H9 (cell line): ENCODE data around the gene MAGI3. TPM values are rescaled to one million over a fixed set of nuclear protein-coding genes. Genes with fewer than 3 reads are reported as not detected.

Experiments
- DNase-seq: peaks from one replicate; pipeline ENCODE4 v3.0.0-alpha.2; 2017
- H2AFZ ChIP-seq: one replicate; pipeline ENCODE4 v1.6.1; 2013; ENCODE audit warnings: mild to moderate bottlenecking, low read length, control low read depth, moderate library complexity
- H2AK5ac ChIP-seq: 2 replicates; pipeline ENCODE4 v1.6.1; 2013; ENCODE audit warnings: low read length, control low read depth, mixed read lengths; ENCODE audit not compliant: insufficient read length
- H2BK120ac ChIP-seq: one replicate; pipeline ENCODE4 v1.6.1; 2013; ENCODE audit warnings: low read depth, mild to moderate bottlenecking, low read length, control low read depth, inconsistent platforms; ENCODE audit not compliant: poor library complexity, severe bottlenecking
- H2BK12ac ChIP-seq: 2 replicates; pipeline ENCODE4 v1.6.1; 2013; ENCODE audit warnings: low read length, control low read depth, mixed read lengths, low read depth; ENCODE audit not compliant: insufficient read length
- H2BK15ac ChIP-seq: 2 replicates; pipeline ENCODE4 v1.6.1; 2013; ENCODE audit warnings: low read depth, low read length, control low read depth
- H2BK20ac ChIP-seq: one replicate; pipeline ENCODE4 v1.6.1; 2013; ENCODE audit warnings: low read depth, mild to moderate bottlenecking, low read length, control low read depth, inconsistent platforms; ENCODE audit not compliant: poor library complexity, severe bottlenecking
- H2BK5ac ChIP-seq: 2 replicates; pipeline ENCODE4 v1.6.1; 2013; ENCODE audit warnings: low read length, control low read depth, mixed read lengths; ENCODE audit not compliant: insufficient read length
- H3K14ac ChIP-seq: 2 replicates; pipeline ENCODE4 v1.6.1; 2013; ENCODE audit warnings: low read length, control low read depth; ENCODE audit not compliant: insufficient read depth
- H3K18ac ChIP-seq: 2 replicates; pipeline ENCODE4 v1.6.1; 2013; ENCODE audit warnings: low read depth, mild to moderate bottlenecking, mixed read lengths, low read length, control low read depth; ENCODE audit not compliant: insufficient read length
- H3K23ac ChIP-seq: 2 replicates; pipeline ENCODE4 v1.6.1; 2013; ENCODE audit warnings: low read length, control low read depth, mixed read lengths, low read depth; ENCODE audit not compliant: insufficient read length
- H3K23me2 ChIP-seq: 2 replicates; pipeline ENCODE4 v1.6.1; 2013; ENCODE audit warnings: low read depth, mild to moderate bottlenecking, mixed read lengths, low read length, control low read depth; ENCODE audit not compliant: insufficient read length, poor library complexity, severe bottlenecking
- H3K27ac ChIP-seq: 2 replicates; pipeline ENCODE4 v1.5.1; 2013; ENCODE audit warnings: low read length, control low read depth, mixed read lengths, low read depth; ENCODE audit not compliant: insufficient read length
- H3K27me3 ChIP-seq: 2 replicates; pipeline ENCODE4 v1.6.1; 2013; ENCODE audit warnings: low read length, control low read depth, inconsistent platforms; ENCODE audit not compliant: insufficient read depth
- H3K4ac ChIP-seq: 2 replicates; pipeline ENCODE4 v1.6.1; 2013; ENCODE audit warnings: low read depth, mild to moderate bottlenecking, control low read depth, inconsistent platforms, low read length, moderate library complexity
- H3K4me1 ChIP-seq: 2 replicates; pipeline ENCODE4 v1.6.1; 2013; ENCODE audit warnings: low read length, control low read depth, inconsistent platforms; ENCODE audit not compliant: insufficient read depth
- H3K4me2 ChIP-seq: 2 replicates; pipeline ENCODE4 v1.6.1; 2013; ENCODE audit warnings: low read length, control low read depth, mixed read lengths; ENCODE audit not compliant: insufficient read length, insufficient read depth
- H3K56ac ChIP-seq: 2 replicates; pipeline ENCODE4 v1.6.1; 2013; ENCODE audit warnings: low read depth, mild to moderate bottlenecking, mixed read lengths, low read length, control low read depth; ENCODE audit not compliant: insufficient read length
- H3K79me1 ChIP-seq: 2 replicates; pipeline ENCODE4 v1.6.1; 2013; ENCODE audit warnings: low read depth, mild to moderate bottlenecking, moderate library complexity, low read length, control low read depth, inconsistent platforms; ENCODE audit not compliant: insufficient read depth, poor library complexity, severe bottlenecking
- H3K79me2 ChIP-seq: 2 replicates; pipeline ENCODE4 v1.6.1; 2013; ENCODE audit warnings: low read length, control low read depth, inconsistent platforms; ENCODE audit not compliant: insufficient read depth
- H3K9ac ChIP-seq: 2 replicates; pipeline ENCODE4 v1.6.1; 2013; ENCODE audit warnings: low read length, control low read depth, mixed read lengths; ENCODE audit not compliant: insufficient read length; ENCODE audit errors: extremely low read depth
- H3K9me3 ChIP-seq: one replicate; pipeline ENCODE4 v1.6.1; 2013; ENCODE audit warnings: low read depth, low read length, inconsistent platforms; ENCODE audit not compliant: control insufficient read depth
- H3T11ph ChIP-seq: one replicate; pipeline ENCODE4 v1.6.1; 2013; ENCODE audit warnings: mild to moderate bottlenecking, low read length, control low read depth, inconsistent platforms
- H4K20me1 ChIP-seq: one replicate; pipeline ENCODE4 v1.6.1; 2013; ENCODE audit not compliant: control insufficient read depth, insufficient read length, insufficient read depth
- H4K5ac ChIP-seq: 2 replicates; pipeline ENCODE4 v1.6.1; 2013; ENCODE audit warnings: low read depth, mild to moderate bottlenecking, mixed read lengths, low read length, control low read depth; ENCODE audit not compliant: insufficient read length
- H4K8ac ChIP-seq: replicated peaks from 2 replicates; pipeline ENCODE4 v1.6.1; 2013; ENCODE audit warnings: low read length, control low read depth, mixed read lengths, low read depth; ENCODE audit not compliant: insufficient read length
- H4K91ac ChIP-seq: 2 replicates; pipeline ENCODE4 v1.6.1; 2013; ENCODE audit warnings: low read depth, mild to moderate bottlenecking, moderate library complexity, mixed read lengths, low read length, control low read depth; ENCODE audit not compliant: insufficient read length
- H3K27ac Mint-ChIP-seq, 3 experiments: 2 replicates in 2 of 3; 3 replicates in 1 of 3; pipeline ENCODE4 v1.8.0; 2020 to 2021; ENCODE audit warnings: mixed read lengths in 3 of 3, mild to moderate bottlenecking in 1 of 3, moderate library complexity in 1 of 3
- H3K27me3 Mint-ChIP-seq: 2 replicates; pipeline ENCODE4 v1.8.0; 2021; ENCODE audit warnings: low read depth, mild to moderate bottlenecking, moderate library complexity, mixed read lengths
- H3K36me3 Mint-ChIP-seq, 3 experiments: 2 replicates in 2 of 3; 3 replicates in 1 of 3; pipeline ENCODE4 v1.8.0; 2020 to 2021; ENCODE audit warnings: low read depth in 3 of 3, mixed read lengths in 3 of 3; ENCODE audit not compliant: insufficient read depth in 1 of 3
- H3K4me1 Mint-ChIP-seq, 2 experiments: 2 replicates each; pipeline ENCODE4 v1.8.0; 2020; ENCODE audit warnings: mixed read lengths in 2 of 2
- H3K4me3 Mint-ChIP-seq, 2 experiments: 2 replicates in 1 of 2; 3 replicates in 1 of 2; pipeline ENCODE4 v1.8.0; 2020 to 2021; ENCODE audit warnings: mild to moderate bottlenecking in 2 of 2, mixed read lengths in 2 of 2, moderate library complexity in 1 of 2
- H3K9me3 Mint-ChIP-seq, 2 experiments: 2 replicates in 1 of 2; 3 replicates in 1 of 2; pipeline ENCODE4 v1.8.0; 2020; ENCODE audit warnings: mild to moderate bottlenecking in 2 of 2, mixed read lengths in 2 of 2, moderate library complexity in 1 of 2
- WGBS: extraction: QIAGEN DNeasy Blood & Tissue Kit; methylation state at CpG from one replicate; pipeline ENCODE4 v1.1.7; 2013; ENCODE audit warnings: missing lambda C conversion rate, low lambda C conversion rate, mixed read lengths; ENCODE audit not compliant: insufficient read length; ENCODE audit errors: extremely low coverage; 5-methylcytosine and 5-hydroxymethylcytosine counted together
- total RNA-seq: library from RNA; stranded (reverse); gene quantifications from 2 replicates; pipeline ENCODE4 v1.2.1, GENCODE V29; 2021
- TF ChIP-seq, protein P1 (sequence below): fragments of 200-600 bp; sonication (generic); conservative IDR thresholded peaks from 3 replicates; pipeline ENCODE4 v1.8.0; 2021; ENCODE audit warnings: antibody characterized with exemption, mild to moderate bottlenecking

MAGI3 gene
- total RNA-seq, 1 experiment from 2014 or later, result 8.2 TPM

DNA sequence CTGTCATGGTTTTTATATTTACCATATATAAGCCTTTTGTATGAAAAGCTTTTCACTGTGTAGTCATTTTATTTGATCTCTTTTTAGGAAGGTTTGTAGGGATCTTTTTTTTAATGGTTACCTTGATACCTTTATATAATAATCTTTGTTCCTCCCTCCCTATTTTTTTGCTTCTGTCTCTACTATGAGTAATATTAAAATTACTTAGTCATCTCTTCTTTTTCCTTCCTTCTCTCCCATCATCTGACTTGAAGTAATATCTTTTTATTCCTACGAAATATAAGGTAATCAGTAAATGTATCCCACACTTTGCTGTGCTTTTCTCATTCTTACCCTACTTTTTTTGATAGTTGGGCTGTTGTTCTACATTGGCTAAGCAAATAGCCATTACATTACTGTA is 161.4 kb downstream of the MAGI3 start:
- H3K27me3 Mint-ChIP-seq, result no peaks in the 10 kb centered on the region
- TF ChIP-seq, protein P1, sequence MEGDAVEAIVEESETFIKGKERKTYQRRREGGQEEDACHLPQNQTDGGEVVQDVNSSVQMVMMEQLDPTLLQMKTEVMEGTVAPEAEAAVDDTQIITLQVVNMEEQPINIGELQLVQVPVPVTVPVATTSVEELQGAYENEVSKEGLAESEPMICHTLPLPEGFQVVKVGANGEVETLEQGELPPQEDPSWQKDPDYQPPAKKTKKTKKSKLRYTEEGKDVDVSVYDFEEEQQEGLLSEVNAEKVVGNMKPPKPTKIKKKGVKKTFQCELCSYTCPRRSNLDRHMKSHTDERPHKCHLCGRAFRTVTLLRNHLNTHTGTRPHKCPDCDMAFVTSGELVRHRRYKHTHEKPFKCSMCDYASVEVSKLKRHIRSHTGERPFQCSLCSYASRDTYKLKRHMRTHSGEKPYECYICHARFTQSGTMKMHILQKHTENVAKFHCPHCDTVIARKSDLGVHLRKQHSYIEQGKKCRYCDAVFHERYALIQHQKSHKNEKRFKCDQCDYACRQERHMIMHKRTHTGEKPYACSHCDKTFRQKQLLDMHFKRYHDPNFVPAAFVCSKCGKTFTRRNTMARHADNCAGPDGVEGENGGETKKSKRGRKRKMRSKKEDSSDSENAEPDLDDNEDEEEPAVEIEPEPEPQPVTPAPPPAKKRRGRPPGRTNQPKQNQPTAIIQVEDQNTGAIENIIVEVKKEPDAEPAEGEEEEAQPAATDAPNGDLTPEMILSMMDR, result no peak
- no peaks in the 10 kb centered on the region for H3K79me2 ChIP-seq
- H3K27ac ChIP-seq, result no peak overlapping the region
- no peak overlapping the region for H4K5ac ChIP-seq
- no peak overlapping the region for H3T11ph ChIP-seq
- H3K4me3 Mint-ChIP-seq, result no peak overlapping the region
- H3K23me2 ChIP-seq, result no peaks in the 10 kb centered on the region
- H2BK15ac ChIP-seq, result no peak overlapping the region
- no peaks in the 10 kb centered on the region for H3K9me3 ChIP-seq
- H3K4me1 Mint-ChIP-seq, result peaks cover 17 to 18% of the 10 kb centered on the region in 2 experiments
- no peak overlapping the region for H4K8ac ChIP-seq
- no peak overlapping the region for H3K4me2 ChIP-seq
- H2BK20ac ChIP-seq, result no peak overlapping the region
- 0 out of 2 replicates have a peak, but pooled peaks cover 2% of the 10 kb centered on the region for H3K4me1 ChIP-seq
- no peak overlapping the region for H2BK5ac ChIP-seq
- no CpG with 5 or more reads among the region's 1 CpG for WGBS
- no peak overlapping the region for H3K9ac ChIP-seq
- no peaks in the 10 kb centered on the region for H4K20me1 ChIP-seq
- no peak overlapping the region for H2AK5ac ChIP-seq
- no peak overlapping the region for H3K23ac ChIP-seq
- no peak overlapping the region for H3K14ac ChIP-seq
- H3K4ac ChIP-seq, result no peak overlapping the region
- no peak overlapping the region for H2AFZ ChIP-seq
- no peak overlapping the region for H4K91ac ChIP-seq
- no peaks in the 10 kb centered on the region for H3K79me1 ChIP-seq
- DNase-seq, result no peak
- H3K18ac ChIP-seq, result no peak overlapping the region
- no peaks in the 10 kb centered on the region for H3K27me3 ChIP-seq
- no peak overlapping the region for H3K56ac ChIP-seq
- H3K9me3 Mint-ChIP-seq, result no peaks in the 10 kb centered on the region; a peak in 2 of 5 replicates
- 0 out of 7 replicates have a peak overlapping the region, but pooled peaks of 1 of the 3 experiments have one; percentile 5 for H3K27ac Mint-ChIP-seq
- H2BK12ac ChIP-seq, result no peak overlapping the region
- peaks cover 0 to 3% (median 0%) of the 10 kb centered on the region in 3 experiments; a peak in 4 of 7 replicates for H3K36me3 Mint-ChIP-seq
- no peak overlapping the region for H2BK120ac ChIP-seq
